ENCODE data around the gene COX15.

DNA sequence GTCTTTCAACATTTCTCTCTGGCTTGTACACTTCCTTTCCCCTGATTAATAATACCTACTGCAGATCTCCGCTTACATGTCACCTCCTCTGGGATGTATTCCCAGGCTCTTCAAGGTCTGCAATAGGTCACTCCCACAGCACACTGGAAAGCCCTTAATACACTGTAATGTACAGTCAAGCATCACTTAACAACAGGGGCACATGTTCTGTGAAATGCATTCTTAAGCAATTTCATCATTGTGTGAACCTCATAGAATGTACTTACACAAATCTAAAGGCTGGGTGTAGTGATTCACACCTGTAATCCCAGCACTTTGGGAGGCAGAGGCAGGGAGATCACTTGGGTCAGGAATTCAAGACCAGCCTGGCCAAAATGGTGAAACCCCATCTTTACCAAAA lies 1.9 kb downstream of the COX15 start:
- TF ChIP-seq, protein P1, sequence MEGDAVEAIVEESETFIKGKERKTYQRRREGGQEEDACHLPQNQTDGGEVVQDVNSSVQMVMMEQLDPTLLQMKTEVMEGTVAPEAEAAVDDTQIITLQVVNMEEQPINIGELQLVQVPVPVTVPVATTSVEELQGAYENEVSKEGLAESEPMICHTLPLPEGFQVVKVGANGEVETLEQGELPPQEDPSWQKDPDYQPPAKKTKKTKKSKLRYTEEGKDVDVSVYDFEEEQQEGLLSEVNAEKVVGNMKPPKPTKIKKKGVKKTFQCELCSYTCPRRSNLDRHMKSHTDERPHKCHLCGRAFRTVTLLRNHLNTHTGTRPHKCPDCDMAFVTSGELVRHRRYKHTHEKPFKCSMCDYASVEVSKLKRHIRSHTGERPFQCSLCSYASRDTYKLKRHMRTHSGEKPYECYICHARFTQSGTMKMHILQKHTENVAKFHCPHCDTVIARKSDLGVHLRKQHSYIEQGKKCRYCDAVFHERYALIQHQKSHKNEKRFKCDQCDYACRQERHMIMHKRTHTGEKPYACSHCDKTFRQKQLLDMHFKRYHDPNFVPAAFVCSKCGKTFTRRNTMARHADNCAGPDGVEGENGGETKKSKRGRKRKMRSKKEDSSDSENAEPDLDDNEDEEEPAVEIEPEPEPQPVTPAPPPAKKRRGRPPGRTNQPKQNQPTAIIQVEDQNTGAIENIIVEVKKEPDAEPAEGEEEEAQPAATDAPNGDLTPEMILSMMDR (IDR thresholded peaks at IDR 0.05), result no peak
- TF ChIP-seq POLR2A (IDR thresholded peaks at IDR 0.05), result no peak
